Stimulated activated CD4-positive, alpha-beta T cell treated with anti-CD3 and anti-CD28 coated beads, TNF-alpha, amount 100 ng/mL, for 48 hours (primary cell): ENCODE results near the gene UMAD1.

Experiments used
- DNase-seq, 3 donors: peaks; one replicate each; pipeline ENCODE4 v3.0.0-alpha.2; 2020; ENCODE audit warnings: low read depth in 3 of 3

Gene UMAD1

DNA sequence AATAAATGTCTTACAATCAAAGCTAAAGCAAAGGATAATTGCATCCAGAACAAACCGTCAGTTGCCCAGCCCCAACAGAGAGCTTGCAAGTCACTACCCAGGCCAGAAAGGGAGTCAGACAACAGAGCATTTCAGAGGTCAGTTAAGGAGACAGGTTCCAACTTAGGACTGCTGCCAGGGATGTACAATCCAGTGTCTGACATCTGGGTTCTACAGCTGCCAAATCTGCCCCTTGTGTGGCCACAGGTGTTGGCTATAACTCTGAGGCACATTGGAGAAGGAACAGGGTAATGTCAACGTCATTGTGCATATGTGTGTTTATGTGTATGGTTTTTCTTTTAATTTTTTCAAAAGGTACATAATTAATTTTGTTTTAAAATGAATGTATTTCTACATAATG is 242.8 kb downstream of the UMAD1 start:
- DNase-seq, result no peak

DNA sequence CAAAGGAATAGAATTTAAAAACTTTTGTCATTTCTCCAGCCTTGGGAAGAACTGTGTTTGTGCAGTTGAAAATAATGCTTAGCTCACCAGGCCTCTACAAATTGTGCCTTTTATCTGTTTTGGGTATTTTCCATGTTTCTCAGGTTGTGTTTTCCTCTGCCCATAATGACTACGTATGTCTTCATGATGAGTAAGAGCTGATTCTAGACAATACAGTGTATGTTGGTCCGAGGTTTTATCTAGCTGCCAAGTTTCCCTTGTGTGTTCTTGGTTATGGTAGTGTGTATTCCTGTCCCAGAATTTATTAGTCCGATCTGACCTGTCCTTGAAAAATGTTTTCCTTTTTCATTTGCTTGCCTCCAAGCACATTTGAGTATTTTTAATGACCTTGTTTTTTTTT is 244.3 kb downstream of the UMAD1 start:
- no peak for DNase-seq

DNA sequence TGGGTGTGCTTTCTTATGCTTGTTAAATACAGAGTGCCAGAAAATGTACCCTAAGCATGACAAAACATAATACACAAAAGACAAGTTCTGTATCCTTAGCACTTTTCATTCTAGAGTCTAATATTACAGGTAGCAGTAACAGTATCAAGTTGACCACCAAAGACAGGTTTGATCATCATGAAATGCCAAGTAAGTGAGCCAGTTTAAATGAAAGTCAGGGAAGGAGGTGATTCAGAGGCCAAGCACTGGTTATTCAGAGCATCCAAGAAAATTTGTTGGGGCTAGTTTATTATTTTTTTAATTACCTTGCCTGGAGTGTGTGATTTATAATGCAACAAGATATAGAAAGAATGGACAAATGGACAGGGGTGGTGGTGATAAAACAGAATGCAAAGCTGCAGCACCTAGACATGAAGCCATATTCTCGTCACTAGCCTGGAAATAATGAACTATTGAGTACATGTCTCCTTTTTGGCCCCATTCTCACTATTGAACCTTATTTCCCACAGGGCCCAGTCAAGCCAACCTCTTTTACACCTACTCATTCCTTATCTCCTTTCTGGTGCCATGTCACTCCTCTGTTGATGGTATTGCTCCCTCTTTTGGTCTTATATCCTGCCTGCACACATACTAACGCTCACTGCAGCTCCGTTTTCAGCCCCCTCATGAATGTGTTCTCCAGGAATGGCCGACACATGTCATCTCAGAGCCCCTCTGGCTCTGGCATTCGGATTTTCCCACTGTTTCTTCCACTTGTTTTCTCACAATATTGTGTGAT is 249.4 kb downstream of the UMAD1 start:
- no peak for DNase-seq

DNA sequence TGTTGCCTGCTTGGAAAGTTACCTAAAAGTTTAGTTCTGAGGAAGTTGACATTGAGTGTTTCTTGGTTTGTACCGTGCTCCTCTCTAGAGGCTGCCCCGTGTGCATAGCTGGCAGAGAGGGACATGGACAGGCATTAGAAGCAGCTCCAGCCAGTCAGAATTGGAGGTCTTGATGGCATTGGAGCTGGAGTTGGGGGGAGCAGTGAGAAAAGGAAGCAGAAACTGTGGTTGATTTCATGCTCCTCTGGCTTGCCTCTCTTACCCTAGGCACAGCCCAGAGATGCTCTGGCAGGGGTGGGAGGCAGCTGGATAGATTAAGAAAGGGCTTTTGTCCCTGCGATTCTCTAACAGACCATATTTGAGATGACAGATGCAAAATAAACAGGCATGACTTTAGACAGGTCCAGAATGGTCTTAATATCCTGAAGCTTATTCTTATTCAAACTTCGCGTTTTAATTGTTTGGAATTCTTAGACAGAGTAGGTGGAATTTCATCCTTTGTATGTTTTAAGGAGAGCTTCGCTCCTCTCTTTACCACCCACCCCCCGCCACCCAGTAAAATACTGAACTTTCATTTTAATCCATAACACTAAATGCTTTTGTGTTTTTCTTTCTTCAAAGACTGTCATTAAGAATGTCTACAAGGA is 254.6 kb downstream of the UMAD1 start:
- no peak for DNase-seq

DNA sequence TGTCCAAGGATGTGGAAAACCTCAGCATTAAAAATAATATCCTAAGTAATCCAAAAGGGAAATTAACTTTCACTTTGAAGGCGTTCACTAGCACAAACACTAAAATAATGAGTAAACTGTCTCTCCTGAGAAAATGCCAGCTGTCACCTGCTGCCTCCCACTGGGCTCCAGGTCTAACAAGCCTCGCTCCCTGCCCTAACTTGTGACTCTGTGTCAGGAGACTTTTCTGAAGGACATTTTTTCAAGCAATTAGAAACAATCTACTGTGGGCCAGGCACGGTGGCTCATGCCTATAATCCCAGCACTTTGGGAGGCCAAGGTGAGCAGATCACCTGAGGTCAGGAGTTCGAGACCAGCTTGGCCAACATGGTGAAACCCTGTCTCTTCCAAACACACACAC is 255.2 kb downstream of the UMAD1 start:
- no peak for DNase-seq

DNA sequence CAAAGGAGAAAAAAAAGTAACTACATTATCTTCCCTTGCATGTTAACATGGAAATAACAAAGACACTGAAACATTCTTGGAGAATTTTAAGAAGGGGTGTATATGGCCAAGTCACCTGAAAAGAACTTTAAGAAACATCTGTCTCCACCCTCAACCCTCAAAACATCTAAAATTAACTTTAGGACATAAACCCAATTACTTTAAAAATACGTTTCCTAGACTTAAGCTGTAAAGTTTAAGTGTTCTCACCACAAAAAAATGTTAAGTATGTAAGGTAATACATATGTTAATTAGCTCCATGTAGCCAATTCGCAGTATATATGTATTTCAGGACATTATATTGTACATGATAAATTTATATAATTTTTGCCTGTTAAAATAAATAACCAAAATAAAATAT is 257.0 kb downstream of the UMAD1 start:
- DNase-seq, result no peak

DNA sequence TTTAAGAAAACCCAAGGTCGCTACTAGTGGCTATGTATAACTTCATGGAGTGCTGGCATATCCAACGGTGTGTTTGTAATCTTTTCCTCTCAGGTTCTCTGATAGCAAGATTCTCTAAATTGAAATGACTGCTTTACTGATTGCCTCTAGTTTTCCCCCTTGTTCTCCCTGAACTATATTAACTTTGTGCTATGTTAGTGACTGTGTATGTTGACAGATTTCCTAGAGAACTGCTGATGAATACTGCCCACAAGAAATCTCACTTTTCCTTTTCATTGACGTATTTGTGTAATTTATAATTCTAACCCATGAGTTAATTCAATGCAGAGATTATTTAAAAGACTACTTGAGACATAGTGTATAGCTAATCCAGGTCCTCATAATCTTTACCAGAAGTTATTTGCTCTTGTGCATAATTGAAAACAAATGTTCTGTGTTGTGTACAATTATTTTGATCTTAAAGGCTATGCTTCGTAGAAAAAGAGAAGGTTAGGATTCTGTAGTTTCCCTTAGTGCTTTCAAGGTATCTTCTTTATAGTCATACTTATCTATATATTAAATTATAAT is 257.5 kb downstream of the UMAD1 start:
- DNase-seq, result no peak

DNA sequence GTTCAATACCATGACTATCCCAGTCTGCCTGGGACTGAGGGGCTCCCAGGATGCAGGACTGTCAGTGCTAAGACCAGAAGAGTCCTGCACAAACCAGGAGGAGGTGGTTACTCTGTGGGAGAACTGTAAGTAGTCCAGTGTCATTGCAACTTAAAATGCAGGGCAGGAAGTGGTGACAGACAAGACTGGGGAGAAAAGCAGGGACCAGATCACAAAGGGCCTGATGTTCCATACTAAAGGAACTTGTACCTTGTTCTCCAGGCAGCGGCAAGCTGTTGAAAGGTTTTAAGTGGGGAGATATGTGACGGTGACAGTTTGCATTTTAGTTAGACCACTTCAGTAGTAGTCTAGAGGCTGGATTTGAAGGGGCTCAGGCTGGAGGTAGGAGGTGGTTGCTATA is 262.3 kb downstream of the UMAD1 start:
- no peak for DNase-seq

DNA sequence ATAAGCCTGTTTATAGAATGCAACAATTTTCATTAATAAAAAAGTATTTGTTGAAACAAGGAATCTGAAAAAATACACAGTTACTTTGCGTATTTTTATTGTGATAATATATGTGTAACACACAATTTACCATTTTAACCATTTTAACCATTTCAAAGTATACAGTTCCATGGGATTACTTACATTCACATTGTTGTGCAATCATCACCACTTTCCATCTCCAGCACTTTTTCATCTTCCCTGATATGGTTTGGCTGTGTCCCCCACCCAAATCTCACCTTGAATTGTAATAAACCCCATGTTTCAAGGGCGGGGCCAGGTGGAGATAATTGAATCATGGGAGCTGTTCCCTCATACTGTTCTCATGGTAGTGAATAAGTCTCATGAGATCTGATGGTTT is 266.8 kb downstream of the UMAD1 start:
- no peak for DNase-seq

DNA sequence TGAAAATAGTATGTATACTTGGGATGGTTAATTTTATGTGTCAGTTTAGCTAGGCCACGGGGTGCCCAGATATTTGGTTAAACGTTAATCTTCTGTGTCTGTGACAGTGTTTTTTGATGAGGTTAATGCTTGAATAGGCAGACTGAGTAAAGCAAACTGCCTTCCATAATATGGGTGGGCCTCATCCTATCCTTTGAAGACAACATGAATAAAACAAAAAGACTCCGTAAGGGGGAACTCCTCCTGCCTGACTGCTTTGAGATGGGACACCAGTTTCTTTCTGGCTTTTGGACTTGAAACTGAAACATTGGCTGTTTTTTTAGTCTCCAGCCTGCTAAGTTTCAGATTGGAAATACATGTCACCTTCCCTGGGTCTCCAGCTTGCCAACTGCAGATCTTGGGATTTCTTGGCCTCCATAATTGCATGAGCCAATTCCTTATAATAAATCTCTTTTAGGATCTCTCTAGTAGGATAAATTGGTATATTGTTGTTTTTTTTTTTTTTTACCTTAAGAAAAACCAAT is 268.1 kb downstream of the UMAD1 start:
- DNase-seq, result no peak

DNA sequence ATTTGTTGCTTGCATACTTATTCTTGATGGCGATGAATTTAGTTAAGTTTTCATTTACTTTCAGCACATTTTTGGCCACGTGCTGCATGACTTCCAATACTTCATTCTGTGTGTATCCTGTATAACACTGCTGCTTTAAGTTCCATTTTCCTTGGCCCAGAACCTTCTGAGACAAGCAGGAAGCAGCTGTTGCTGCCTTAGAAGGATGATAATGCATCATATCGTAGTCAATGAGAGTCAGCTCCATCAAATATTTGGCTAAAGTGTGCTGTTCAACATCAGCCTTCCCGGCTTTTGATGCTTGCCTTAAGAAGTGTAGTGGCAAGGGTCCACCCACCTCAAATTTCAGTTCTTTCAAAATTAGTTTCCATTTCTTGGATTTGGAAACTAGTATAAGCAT is 268.8 kb downstream of the UMAD1 start:
- no peak for DNase-seq

DNA sequence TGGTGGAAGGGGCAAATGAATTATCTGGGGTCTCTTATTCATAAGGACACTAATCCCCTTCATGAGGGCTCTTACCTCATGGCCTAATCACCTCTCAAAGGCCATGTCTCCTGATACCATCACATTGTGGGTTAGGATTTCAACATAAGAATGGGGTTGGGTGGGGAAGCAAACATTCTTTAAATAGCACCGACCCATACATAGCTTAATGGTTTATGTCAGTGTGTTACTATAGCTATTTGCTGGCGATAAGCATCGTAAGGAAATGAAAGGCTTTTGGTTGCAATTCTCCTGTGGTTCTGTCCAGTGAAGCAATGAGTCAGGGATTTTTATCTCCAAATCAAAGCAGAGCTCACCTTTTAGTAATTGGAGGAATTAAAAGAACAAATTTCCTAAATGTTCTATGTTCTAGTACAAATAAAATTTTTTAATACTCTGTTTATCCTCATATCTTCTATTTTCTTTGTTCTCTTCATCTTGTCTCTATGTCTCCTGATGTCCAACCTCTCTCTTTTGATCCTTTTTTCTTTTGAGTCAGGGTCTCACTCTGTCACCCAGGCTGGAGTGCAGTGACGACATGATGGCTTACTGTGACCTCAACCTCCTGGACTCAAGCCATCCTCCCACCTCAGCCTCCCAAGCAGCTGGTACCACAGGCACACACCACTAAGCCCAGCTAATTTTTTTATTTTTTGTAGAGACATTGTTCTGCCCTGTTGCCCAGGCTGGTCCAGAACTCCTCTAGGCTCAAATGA is 271.0 kb downstream of the UMAD1 start:
- DNase-seq, result no peak

DNA sequence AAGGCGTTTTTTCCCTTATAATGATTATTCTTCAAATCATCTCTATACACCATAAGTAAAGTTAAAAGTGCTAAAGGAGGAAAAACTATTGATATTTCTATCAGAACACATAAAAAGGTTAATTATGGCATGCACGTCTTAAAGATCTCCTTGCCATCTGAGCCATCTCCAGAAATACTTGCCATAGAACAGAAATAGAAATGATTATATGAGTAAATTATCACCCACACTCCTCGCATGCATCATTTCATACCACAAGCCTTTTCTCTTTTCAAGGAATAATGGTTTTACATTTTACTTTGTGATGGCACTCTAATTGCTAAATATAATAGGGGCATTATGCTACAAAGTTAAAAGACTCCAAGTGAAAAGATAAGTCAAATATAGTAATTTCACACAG is 272.4 kb downstream of the UMAD1 start:
- no peak for DNase-seq

DNA sequence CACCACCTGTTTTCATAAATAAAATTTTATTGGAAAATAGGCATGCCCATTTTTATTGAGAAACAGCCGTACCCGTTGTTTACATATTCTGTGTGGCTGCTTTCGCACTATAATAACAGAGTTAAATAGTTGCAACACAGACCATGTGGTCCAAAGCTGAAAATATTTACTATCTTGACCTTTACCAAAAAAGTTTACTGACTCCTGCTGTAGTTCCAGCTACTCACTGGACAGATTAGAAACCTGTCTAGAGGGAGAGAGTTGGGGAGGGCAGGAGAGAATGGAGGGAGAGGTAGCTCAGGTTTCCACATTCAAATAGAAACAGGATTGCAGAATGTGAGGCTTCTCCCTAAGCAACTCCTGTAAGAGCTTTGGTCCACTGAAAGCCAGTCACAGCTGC is 273.0 kb downstream of the UMAD1 start:
- DNase-seq, result no peak

DNA sequence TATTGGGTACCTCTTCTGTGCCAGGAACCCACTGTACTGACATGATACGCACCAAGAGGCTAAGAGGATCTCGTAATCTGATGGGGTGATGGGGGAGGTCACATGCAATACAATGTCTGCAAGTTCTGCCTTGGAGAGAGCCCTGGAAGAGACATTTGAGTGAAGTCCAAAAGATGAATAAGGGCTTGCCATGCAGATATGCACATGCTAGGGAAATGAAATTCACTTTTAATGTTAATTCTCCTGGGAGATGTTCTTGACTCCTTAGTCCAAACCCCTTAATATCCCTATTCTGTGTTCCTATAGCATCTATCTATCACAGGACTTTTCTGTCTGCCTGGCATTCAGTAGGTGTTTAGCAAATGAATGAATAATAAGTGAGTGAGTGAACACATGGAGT is 274.0 kb downstream of the UMAD1 start:
- no peak for DNase-seq

DNA sequence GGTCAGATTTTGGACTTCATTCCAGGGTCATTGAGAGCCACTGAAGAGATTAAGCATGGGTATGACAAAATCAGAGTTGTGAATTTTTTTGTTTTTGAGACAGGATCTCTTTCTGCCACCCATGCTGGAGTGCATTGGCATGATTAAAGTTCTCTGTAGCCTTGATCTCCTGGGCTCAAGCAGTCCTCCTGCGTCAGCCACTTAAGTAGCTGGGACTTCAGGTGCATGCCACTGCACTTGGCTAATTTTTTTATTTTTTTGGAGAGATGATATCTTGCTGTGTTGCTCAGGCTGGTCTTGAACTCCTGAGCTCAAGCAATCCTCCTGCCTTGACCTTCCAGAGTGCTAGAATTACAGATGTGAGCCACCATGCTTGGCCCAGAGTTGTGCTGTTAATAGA is 275.5 kb downstream of the UMAD1 start:
- DNase-seq, result no peak

DNA sequence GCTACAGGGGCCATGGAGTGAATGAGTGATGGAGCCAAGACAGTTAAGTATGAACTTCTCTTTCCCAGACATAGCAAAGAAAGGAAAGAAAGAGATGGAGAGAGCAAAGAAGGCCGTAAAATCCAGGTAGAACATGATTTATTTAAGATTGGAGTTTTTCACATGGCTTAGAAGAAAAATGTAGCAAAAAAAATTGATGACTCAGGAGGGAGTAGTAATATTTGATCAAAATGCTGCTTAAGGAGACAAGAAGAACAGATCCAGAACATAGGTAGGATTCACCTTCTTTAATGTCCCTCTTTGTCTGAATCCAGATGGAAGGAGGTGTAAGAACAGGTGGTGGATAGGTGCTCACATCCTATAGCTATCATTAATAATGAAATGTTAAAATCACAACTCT is 277.0 kb downstream of the UMAD1 start:
- no peak for DNase-seq

DNA sequence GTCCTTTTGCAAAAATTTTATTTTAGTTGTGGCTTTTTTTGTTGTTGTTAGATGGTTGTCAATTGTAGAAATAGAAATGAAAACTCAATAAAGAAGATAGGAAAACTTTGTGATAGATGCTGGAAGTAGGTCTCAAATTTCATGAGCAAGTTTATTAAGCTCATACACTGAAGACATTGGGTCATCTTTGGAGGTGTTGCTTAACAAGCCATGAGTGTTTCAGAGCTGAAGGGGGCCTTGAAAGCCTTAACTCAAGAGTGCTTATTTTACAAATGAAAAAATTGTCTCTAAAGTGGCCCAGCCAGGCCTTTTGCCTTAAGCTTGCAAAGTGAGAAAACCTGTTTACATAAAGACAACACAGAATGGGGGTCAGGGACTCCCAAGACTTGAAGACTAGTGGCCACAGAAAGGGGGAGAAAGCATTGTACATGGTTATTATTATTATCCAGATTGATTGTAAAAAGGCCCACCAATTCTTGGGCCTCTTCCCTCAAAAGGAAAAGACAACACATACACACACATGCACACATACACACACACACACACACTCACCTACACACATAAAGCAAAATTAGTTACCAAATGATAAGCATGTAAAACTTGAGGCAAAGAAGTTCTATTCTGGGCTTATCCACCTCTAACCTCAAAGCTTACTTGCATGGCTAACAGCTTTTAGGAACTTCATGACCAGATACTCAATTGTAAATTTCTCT is 278.3 kb downstream of the UMAD1 start:
- no peak for DNase-seq

DNA sequence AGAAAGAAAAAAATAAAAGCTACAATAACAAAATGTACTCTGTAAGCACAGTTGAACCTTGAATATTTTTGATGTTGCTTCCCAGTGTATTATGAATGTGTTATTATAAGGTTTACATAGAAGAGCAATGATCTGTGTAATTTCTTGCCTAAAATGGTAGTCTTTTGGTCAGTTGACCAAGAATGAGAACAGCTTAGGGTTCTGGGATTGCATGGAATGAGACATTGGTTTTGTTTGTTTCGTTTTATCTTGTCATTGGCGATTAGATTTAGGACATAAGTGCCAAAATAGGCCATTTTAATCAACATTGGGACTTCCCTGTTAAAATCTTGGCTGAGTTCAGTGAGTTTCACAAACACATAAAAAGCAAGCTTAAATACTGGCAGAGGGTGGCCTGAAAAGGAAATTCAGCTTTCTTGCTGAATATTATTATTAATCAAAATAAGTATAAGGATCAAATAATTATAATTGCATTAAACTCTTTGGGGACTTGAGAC is 278.9 kb downstream of the UMAD1 start:
- DNase-seq, result no peak

DNA sequence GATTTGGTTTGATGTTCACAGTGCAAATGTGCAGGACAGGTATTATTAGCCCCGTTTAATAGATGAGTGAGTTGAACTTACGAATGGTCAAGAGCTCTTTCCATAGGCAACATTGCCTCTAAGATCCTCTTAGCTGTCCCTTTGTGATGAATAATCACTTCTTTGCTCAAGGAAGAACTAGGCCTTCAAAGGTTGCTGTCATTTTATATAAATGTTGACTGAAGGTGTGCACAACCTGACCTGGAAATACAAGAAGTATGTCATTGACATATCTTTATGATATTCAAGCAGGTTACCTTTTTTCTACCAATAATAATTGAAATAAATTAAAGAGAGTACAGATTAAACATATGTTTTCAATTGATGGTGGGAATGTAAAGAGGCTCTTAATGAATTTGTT is 279.5 kb downstream of the UMAD1 start:
- no peak for DNase-seq

DNA sequence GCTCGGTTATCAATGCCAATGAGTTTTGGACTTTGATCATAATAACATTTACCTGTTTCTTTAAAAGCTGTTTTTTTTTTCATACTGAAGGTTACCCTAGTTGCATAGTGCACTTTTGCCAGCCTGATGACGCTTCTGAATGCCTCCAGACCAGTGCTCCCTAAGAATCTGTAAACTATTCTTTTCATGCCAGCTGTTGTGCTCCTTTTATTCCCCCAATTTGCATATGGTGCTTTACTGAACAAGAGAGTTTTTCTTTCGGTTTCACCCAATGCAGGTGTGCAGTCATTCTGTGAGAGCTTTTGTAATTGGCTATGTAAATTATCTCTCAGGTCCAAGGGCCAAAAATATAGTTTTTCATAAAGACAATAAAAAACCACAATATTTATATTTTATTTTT is 279.9 kb downstream of the UMAD1 start:
- DNase-seq, result no peak

DNA sequence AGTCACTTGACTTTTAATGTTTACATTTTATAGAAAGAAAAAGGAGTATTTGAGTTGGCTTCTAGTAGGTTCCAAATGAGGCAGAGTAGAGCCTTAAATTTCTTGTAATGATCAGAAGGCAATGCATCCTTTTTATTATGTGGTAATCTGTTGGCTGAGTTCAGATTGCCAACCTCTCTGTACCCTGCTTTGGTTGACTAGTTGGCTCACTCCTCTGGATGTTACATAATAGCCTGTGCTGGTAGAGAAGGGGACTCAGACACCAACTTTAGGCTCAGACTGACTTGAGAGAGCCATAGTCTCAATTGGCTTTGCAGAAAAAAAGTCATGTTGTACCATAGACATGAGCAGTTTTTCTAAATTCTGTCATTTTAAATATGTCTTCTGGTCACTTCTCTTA is 281.3 kb downstream of the UMAD1 start:
- DNase-seq, result no peak
